Pancreas (tissue), 10 donors: Measurements from ENCODE around the gene AMZ1. TPM values are rescaled to one million over a fixed set of nuclear protein-coding genes. Genes with fewer than 3 reads are reported as not detected.

Source experiments
- ATAC-seq, 4 donors: fragments of 200-7000 bp; cut with Tn5 transposase; one replicate each; pipeline versions ENCODE4 v1.8.0 to v1.9.1; 2020; ENCODE audit warnings: mild to moderate bottlenecking in 4 of 4, moderate library complexity in 4 of 4
- DNase-seq, 6 donors: peaks; one replicate each; pipeline ENCODE4 v3.0.0-alpha.2; 2020
- FAIRE-seq: peaks from 2 replicates; lab custom pipeline; 2012; peaks lifted over from hg19 to GRCh38; lab: Jason Lieb, UNC
- H3K27ac ChIP-seq, 4 donors: fragments of 200-600 bp; sonication (generic); 1 replicate in 3 of 4; 2 replicates in 1 of 4; pipeline versions ENCODE4 v1.5.0 to v1.8.0; 2020
- H3K27me3 ChIP-seq, 4 donors: fragments of 200-600 bp; one replicate each; pipeline ENCODE4 v1.8.0; 2021
- H3K36me3 ChIP-seq, 3 donors: fragments of 200-600 bp; sonication (generic) in 1 of 3; one replicate each; pipeline versions ENCODE4 v1.5.0 to v1.8.0; 2020 to 2021
- H3K4me1 ChIP-seq, 3 donors: fragments of 200-600 bp; one replicate each; pipeline ENCODE4 v1.8.0; 2021
- H3K4me3 ChIP-seq, 4 donors: fragments of 200-600 bp; sonication (generic) in 2 of 4; one replicate each; pipeline versions ENCODE4 v1.5.0 to v1.8.0; 2020 to 2021
- H3K9me3 ChIP-seq, 4 donors: fragments of 200-600 bp; one replicate each; pipeline ENCODE4 v1.8.0; 2021
- CTCF ChIP-seq, 4 donors: fragments of 200-600 bp; sonication (generic) in 3 of 4; IDR thresholded peaks; one replicate each; pipeline versions ENCODE4 v1.5.0 to v1.8.0; 2021; ENCODE audit warnings: antibody characterized with exemption in 4 of 4
- WGBS, 2 donors: extraction: QIAGEN DNeasy Blood & Tissue Kit; methylation state at CpG; one replicate each; pipeline ENCODE4 v1.1.7; 2013; 5-methylcytosine and 5-hydroxymethylcytosine counted together
- intact Hi-C, 3 donors: fragments of 100-400 bp; cut with DNase I; formaldehyde crosslinking; loops; one replicate each; pipeline versions ENCODE4 v1.11.1 to v1.14.2; 2022
- polyA plus RNA-seq, 2 donors: library from polyadenylated mRNA; stranded (reverse); fragments of 200-250 nt; gene quantifications; one replicate each; pipeline ENCODE4 v1.2.3, GENCODE V29; 2013
- total RNA-seq, 6 donors: library from RNA; stranded (reverse); fragmentation: NEBNext Ultra II Directional in 4 of 6; extraction: Animal tissue kit (Norgen Biotek cat#: 25700) in 4 of 6; gene quantifications; one replicate each; pipeline versions ENCODE4 v1.2.1 to v1.2.4, GENCODE V29; 2021 to 2023
- donor health status: healthy with polysubstance abuse.
- donor health status: DM: no; HTN: no; CAD: no; lungs with moderate emphysema.
- donor health status: DM: no; HTN: no; CAD: no.
- donor health status: control.
- donor health status: control.
- donor health status: Bipolar disorder and iron deficiency.
- donor health status: DM: yes; HTN: yes; CAD: no.
- donor health status: DM: no; HTN: no; CAD: no.
- donor health status: DM: no; HTN: no; CAD: no.
- donor health status: DM: yes; HTN: yes; CAD: no.

Gene AMZ1
- total and polyA plus RNA-seq, 8 donors = 0.04 to 0.19 (median 0.05) TPM; not detected in 5

GRCh38 chr7:2680256-2680655 is 7.7 kb upstream of the AMZ1 start:
- H3K4me3 ChIP-seq = no peak overlapping the region
- WGBS, 2 donors = 65 to 67% methylated on average over 11 to 13 of the region's 13 CpGs
- intact Hi-C loops = loop anchor here in 2 of 3 donors (10.0 kb wide), 2 partner anchors 205 to 225 kb away; partner anchors contain the start of gene GRIFIN (in 1 of the 2)

GRCh38 chr7:2680792-2681490 is 7.1 kb upstream of the AMZ1 start:
- Histone ChIP-seq H3K4me1 (no peaks in the 10 kb centered on the region), H3K27ac (no peak overlapping the region), H3K4me3 (no peak overlapping the region), H3K36me3 (no peaks in the 10 kb centered on the region), H3K9me3 (no peaks in the 10 kb centered on the region), H3K27me3 (peaks cover 0 to 2% (median 0%) of the 10 kb centered on the region in 4 donors)
- DNase-seq = peak; percentile 66 to 92 (median 85)
- peak; percentile 35 to 65 (median 55) for TF ChIP-seq CTCF (IDR thresholded peaks at IDR 0.05)
- ATAC-seq = peak; percentile 80 to 91 (median 85)
- intact Hi-C loops = loop anchor here in 2 of 3 donors (10.0 kb wide), 2 partner anchors 206 to 226 kb away; partner anchors contain the start of gene GRIFIN (in 1 of the 2)
- 25 to 33% methylated on average over 27 of the region's 27 CpGs for WGBS, 2 donors
- no peak for FAIRE-seq

More at GRCh38 chr7:2680256-2680655, 7.7 kb upstream of the AMZ1 start:
- H3K27ac ChIP-seq = no peak overlapping the region
- FAIRE-seq (no peak), ATAC-seq (no peak), DNase-seq (peak in 1 of 6 donors; percentile 65)
- no peaks in the 10 kb centered on the region for H3K9me3 ChIP-seq
- H3K4me1 ChIP-seq = no peaks in the 10 kb centered on the region
- H3K27me3 ChIP-seq = no peaks in the 10 kb centered on the region
- no peaks in the 10 kb centered on the region for H3K36me3 ChIP-seq
- TF ChIP-seq CTCF (IDR thresholded peaks at IDR 0.05) = no peak

GRCh38 chr7:2681929-2682799 is 5.8 kb upstream of the AMZ1 start:
- Histone ChIP-seq H3K36me3 (no peaks in the 10 kb centered on the region), H3K27me3 (peaks cover 0 to 10% (median 0%) of the 10 kb centered on the region in 4 donors), H3K27ac (no peak overlapping the region), H3K4me3 (no peak overlapping the region), H3K4me1 (no peaks in the 10 kb centered on the region), H3K9me3 (no peaks in the 10 kb centered on the region)
- intact Hi-C loops = loop anchor here in 2 of 3 donors (10.0 kb wide), 2 partner anchors 207 to 227 kb away; partner anchors contain the start of gene GRIFIN (in 1 of the 2)
- TF ChIP-seq CTCF (IDR thresholded peaks at IDR 0.05) = no peak
- no peak for DNase-seq
- no peak for FAIRE-seq
- no peak for ATAC-seq
- WGBS, 2 donors = 75 to 84% methylated on average over 25 to 27 of the region's 27 CpGs

- Histone ChIP-seq H3K27me3 (peaks cover 0 to 16% (median 0%) of the 10 kb centered on the region in 4 donors), H3K9me3 (no peaks in the 10 kb centered on the region), H3K4me1 (peaks cover 0 to 3% (median 0%) of the 10 kb centered on the region in 3 donors), H3K4me3 (no peak overlapping the region), H3K36me3 (no peaks in the 10 kb centered on the region), H3K27ac (no peak overlapping the region)
- ATAC-seq = no peak
- no peak for FAIRE-seq
- 89 to 92% methylated on average over 10 to 11 of the region's 11 CpGs for WGBS, 2 donors
- no peak for TF ChIP-seq CTCF (IDR thresholded peaks at IDR 0.05)
- intact Hi-C loops = loop anchor here in 2 of 3 donors (10.0 kb wide), 2 partner anchors 210 to 230 kb away; partner anchors contain the start of gene GRIFIN (in 1 of the 2)
- no peak for DNase-seq
Observed at GRCh38 chr7:2684501-2684900, 3.5 kb upstream of the AMZ1 start.
